Hepatocyte (in vitro differentiated cells): Measurements from ENCODE around the gene DESI1. TPM values are rescaled to one million over a fixed set of nuclear protein-coding genes. Genes with fewer than 3 reads are reported as not detected.

Experiments used
- DNase-seq: peaks from one replicate; pipeline ENCODE4 v3.0.0-alpha.2; 2016; ENCODE audit warnings: low spot score
- H2AFZ ChIP-seq: fragments of 200-600 bp; sonication (generic); 2 replicates; pipeline ENCODE4 v1.6.0; 2016; ENCODE audit warnings: antibody characterized with exemption, mild to moderate bottlenecking
- H3K27ac ChIP-seq: fragments of 200-600 bp; sonication (generic); 2 replicates; pipeline ENCODE4 v1.5.1; 2016; ENCODE audit warnings: mild to moderate bottlenecking
- H3K27me3 ChIP-seq: fragments of 200-600 bp; sonication (generic); 2 replicates; pipeline ENCODE4 v1.6.1; 2016
- H3K36me3 ChIP-seq: fragments of 200-600 bp; sonication (generic); replicated peaks from 2 replicates; pipeline ENCODE4 v1.5.1; 2016; ENCODE audit warnings: low read depth; ENCODE audit not compliant: insufficient read depth
- H3K4me1 ChIP-seq: fragments of 200-600 bp; sonication (generic); 2 replicates; pipeline ENCODE4 v1.5.1; 2016; ENCODE audit warnings: mild to moderate bottlenecking, moderate library complexity; ENCODE audit not compliant: insufficient read depth
- H3K4me2 ChIP-seq: fragments of 200-600 bp; sonication (generic); 2 replicates; pipeline ENCODE4 v1.6.0; 2016
- H3K4me3 ChIP-seq: fragments of 200-600 bp; sonication (generic); 2 replicates; pipeline ENCODE4 v1.5.1; 2016; ENCODE audit warnings: mild to moderate bottlenecking
- H3K79me2 ChIP-seq: fragments of 200-600 bp; sonication (generic); 2 replicates; pipeline ENCODE4 v1.6.0; 2017; ENCODE audit warnings: mild to moderate bottlenecking
- H3K9me2 ChIP-seq: fragments of 200-600 bp; sonication (generic); replicated peaks from 2 replicates; pipeline ENCODE4 v1.6.0; 2017; ENCODE audit warnings: mild to moderate bottlenecking; ENCODE audit not compliant: insufficient read depth
- H3K9me3 ChIP-seq: fragments of 200-600 bp; sonication (generic); 2 replicates; pipeline ENCODE4 v1.5.1; 2016; ENCODE audit warnings: low read depth, mild to moderate bottlenecking
- H4K20me1 ChIP-seq: fragments of 200-600 bp; sonication (generic); 2 replicates; pipeline ENCODE4 v1.6.0; 2016; ENCODE audit warnings: mild to moderate bottlenecking; ENCODE audit not compliant: insufficient read depth, poor library complexity, severe bottlenecking
- EZH2 ChIP-seq: fragments of 200-600 bp; sonication (generic); IDR thresholded peaks from 2 replicates; pipeline ENCODE4 v1.6.1; 2016; ENCODE audit warnings: antibody characterized with exemption, mild to moderate bottlenecking, borderline replicate concordance
- EZH2phosphoT487 ChIP-seq: fragments of 200-600 bp; sonication (generic); IDR thresholded peaks from one replicate; pipeline ENCODE4 v1.6.1; 2018; ENCODE audit warnings: antibody characterized with exemption, mild to moderate bottlenecking, low read depth, moderate library complexity; ENCODE audit not compliant: unreplicated experiment, severe bottlenecking
- WGBS: methylation state at CpG from one replicate; pipeline ENCODE4 v1.1.6; 2016; ENCODE audit warnings: low lambda C conversion rate; ENCODE audit errors: missing lambda C conversion rate; 5-methylcytosine and 5-hydroxymethylcytosine counted together
- polyA plus RNA-seq: library from polyadenylated mRNA; unstranded; fragments of >200 nt; fragmentation: Nextera tagmentation; extraction: Ambion mirVana; gene quantifications from 2 replicates; pipeline ENCODE4 v1.2.1, GENCODE V29; 2016
- small RNA-seq: library from RNA; depleted of rRNA; stranded (forward); fragments of <200 nt; gene quantifications from one replicate; pipeline ENCODE3, GENCODE V24; 2014
- total RNA-seq: library from RNA; depleted of rRNA; stranded (reverse); fragments of >200 nt; gene quantifications from 2 replicates; pipeline ENCODE4 v1.2.3, GENCODE V29; 2014
- TF ChIP-seq, protein P1 (sequence below): fragments of 200-600 bp; sonication (generic); IDR thresholded peaks from 2 replicates; pipeline ENCODE4 v1.5.1; 2016; ENCODE audit warnings: antibody characterized with exemption, mild to moderate bottlenecking; ENCODE audit not compliant: poor library complexity

The DESI1 gene
- total and polyA plus RNA-seq, 2 experiments from 2014 or later: 29.0 to 32.5 TPM

DNA sequence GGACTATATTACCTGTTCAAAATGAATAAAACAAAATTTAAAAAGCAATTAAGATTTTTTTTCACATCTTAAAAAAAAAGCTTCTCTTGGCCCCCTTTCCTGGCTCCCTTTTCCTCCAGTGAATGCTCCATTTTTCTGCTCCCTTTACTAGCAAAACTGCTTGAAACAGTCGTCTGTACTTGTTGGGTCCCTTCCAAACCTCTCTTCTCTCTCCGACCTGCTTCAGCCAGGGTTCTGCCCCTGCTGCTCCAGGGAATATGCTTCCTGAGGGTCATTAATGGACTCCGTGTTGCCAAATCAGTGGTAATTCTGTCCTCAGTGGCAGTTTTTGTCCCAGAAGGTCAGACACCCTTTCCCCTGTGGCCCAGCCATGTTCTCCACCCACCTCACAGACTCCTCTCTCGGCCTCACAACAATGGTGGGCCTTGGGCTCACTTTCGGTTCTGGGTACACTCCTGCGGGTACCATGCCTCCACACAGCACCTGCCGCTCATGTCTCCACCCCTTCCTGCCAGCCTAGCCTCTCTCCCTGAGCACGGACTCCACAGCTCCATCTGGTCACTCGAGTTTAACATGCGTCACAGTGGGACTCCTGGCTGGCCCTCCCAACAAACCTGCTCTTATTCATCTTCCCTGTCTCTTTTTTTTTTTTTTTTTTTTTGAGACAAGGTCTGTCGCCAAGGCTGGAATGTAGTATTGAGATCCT, 68.8 kb downstream of the DESI1 start:
- Histone ChIP-seq H3K79me2 (no peaks in the 10 kb centered on the region), H3K4me2 (no peak overlapping the region), H3K27ac (no peak overlapping the region), H3K9me3 (no peaks in the 10 kb centered on the region), H3K4me1 (peaks cover 2% of the 10 kb centered on the region), H3K4me3 (no peak overlapping the region), H3K9me2 (no peaks in the 10 kb centered on the region), H3K36me3 (no peaks in the 10 kb centered on the region), H3K27me3 (no peaks in the 10 kb centered on the region), H4K20me1 (no peaks in the 10 kb centered on the region), H2AFZ (no peak overlapping the region)
- DNase-seq: no peak
- TF ChIP-seq, protein P1, sequence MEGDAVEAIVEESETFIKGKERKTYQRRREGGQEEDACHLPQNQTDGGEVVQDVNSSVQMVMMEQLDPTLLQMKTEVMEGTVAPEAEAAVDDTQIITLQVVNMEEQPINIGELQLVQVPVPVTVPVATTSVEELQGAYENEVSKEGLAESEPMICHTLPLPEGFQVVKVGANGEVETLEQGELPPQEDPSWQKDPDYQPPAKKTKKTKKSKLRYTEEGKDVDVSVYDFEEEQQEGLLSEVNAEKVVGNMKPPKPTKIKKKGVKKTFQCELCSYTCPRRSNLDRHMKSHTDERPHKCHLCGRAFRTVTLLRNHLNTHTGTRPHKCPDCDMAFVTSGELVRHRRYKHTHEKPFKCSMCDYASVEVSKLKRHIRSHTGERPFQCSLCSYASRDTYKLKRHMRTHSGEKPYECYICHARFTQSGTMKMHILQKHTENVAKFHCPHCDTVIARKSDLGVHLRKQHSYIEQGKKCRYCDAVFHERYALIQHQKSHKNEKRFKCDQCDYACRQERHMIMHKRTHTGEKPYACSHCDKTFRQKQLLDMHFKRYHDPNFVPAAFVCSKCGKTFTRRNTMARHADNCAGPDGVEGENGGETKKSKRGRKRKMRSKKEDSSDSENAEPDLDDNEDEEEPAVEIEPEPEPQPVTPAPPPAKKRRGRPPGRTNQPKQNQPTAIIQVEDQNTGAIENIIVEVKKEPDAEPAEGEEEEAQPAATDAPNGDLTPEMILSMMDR: no peak
- TF ChIP-seq EZH2 (no peak), EZH2phosphoT487 (no peak)
- WGBS: 80% methylated on average over 10 of the region's 11 CpGs

DNA sequence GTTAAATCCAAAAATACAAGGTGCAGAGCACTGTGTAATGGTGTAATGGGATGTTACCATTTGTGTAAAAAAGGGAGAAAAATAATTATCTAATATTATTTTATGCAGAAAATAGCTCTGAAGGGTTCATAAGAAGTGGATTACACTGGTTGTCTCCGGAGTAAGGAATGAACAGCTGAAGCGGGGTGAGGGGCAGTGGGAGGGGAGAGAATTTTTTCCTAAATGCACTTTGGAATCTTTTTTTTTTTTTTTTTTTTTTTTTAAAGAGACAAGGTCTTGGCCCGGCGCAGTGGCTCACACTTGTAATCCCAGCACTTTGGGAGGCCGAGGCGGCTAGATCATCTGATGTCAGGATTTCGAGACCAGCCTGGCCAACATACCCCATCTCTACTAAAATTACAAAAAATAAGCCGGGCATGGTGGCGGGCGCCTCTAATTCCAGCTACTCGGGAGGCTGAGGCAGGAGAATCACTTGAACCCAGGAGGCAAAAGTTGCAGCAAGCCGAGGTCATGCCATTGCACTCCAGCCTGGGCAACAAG, 69.8 kb downstream of the DESI1 start:
- no peak for DNase-seq
- Histone ChIP-seq H3K9me3 (no peaks in the 10 kb centered on the region), H3K36me3 (no peaks in the 10 kb centered on the region), H3K79me2 (no peaks in the 10 kb centered on the region), H3K27me3 (no peaks in the 10 kb centered on the region), H3K4me2 (no peak overlapping the region), H2AFZ (no peak overlapping the region), H3K4me3 (no peak overlapping the region), H4K20me1 (no peaks in the 10 kb centered on the region), H3K4me1 (no peaks in the 10 kb centered on the region), H3K9me2 (no peaks in the 10 kb centered on the region), H3K27ac (no peak overlapping the region)
- TF ChIP-seq, protein P1: no peak
- TF ChIP-seq EZH2phosphoT487 (no peak), EZH2 (no peak)
- WGBS: 87% methylated on average over 12 of the region's 12 CpGs

DNA sequence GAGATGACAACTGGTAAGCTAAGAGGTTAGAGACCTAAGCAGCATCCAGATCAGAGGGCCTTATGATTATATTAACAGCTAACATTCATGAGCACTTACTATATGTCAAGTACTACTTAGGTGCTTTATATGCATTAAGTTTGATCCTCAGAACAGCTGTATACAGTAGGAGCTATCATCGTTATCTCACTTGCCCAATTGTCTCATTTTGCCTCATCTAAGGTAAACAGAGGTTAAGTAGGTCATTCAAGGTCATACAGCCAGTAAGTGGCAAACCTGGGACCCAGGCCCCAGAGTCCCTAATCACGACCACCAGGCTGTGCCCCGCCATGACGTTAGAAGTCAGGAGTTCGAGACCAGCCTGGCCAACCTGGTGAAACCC, 72.0 kb downstream of the DESI1 start:
- DNase-seq: no peak
- WGBS: 81% methylated on average over 5 of the region's 5 CpGs
- no peaks in the 10 kb centered on the region for H3K9me2 ChIP-seq
- H4K20me1 ChIP-seq: no peaks in the 10 kb centered on the region
- no peak overlapping the region for H2AFZ ChIP-seq
- TF ChIP-seq, protein P1: no peak
- TF ChIP-seq EZH2phosphoT487 (no peak), EZH2 (no peak)
- H3K27ac ChIP-seq: peak overlapping the region; percentile 33
- H3K4me3 ChIP-seq: no peak overlapping the region
- no peak overlapping the region for H3K4me2 ChIP-seq
- no peaks in the 10 kb centered on the region for H3K36me3 ChIP-seq
- H3K79me2 ChIP-seq: peaks cover 5% of the 10 kb centered on the region
- no peaks in the 10 kb centered on the region for H3K9me3 ChIP-seq
- no peaks in the 10 kb centered on the region for H3K27me3 ChIP-seq
- H3K4me1 ChIP-seq: peaks cover 5% of the 10 kb centered on the region

Small RNA genes lying within 50 kb of the gene (small RNA-seq; reads per million reads assigned to genes)
- not detected for gene RF00019

Other genes with a start within 250 kb of the DESI1 start
- 5.5 and 8.9 TPM in 2 replicates for gene TEF, start 239.1 kb downstream of the DESI1 start, total RNA-seq
- 5.4 and 6.6 TPM in 2 replicates for gene TEF, start 239.1 kb downstream of the DESI1 start, polyA plus RNA-seq
- 33.2 and 37.8 TPM in 2 replicates for gene TOB2, start 174.2 kb downstream of the DESI1 start, total RNA-seq
- gene TOB2, start 174.2 kb downstream of the DESI1 start, polyA plus RNA-seq: 30.8 and 38.5 TPM in 2 replicates
- 55.2 and 59.9 TPM in 2 replicates for gene PHF5A, start 152.4 kb downstream of the DESI1 start, total RNA-seq
- gene PHF5A, start 152.4 kb downstream of the DESI1 start, polyA plus RNA-seq: 16.8 and 21.9 TPM in 2 replicates
- gene ACO2, start 151.9 kb downstream of the DESI1 start, total RNA-seq: 111 and 129 TPM in 2 replicates
- 167 and 196 TPM in 2 replicates for gene ACO2, start 151.9 kb downstream of the DESI1 start, polyA plus RNA-seq
- gene POLR3H, start 76.6 kb downstream of the DESI1 start, total RNA-seq: 14.5 and 17.5 TPM in 2 replicates
- gene POLR3H, start 76.6 kb downstream of the DESI1 start, polyA plus RNA-seq: 37.4 and 41.1 TPM in 2 replicates
- gene CSDC2, start 60.0 kb downstream of the DESI1 start, total RNA-seq: 1.7 and 2.7 TPM in 2 replicates
- 5.0 and 5.4 TPM in 2 replicates for gene CSDC2, start 60.0 kb downstream of the DESI1 start, polyA plus RNA-seq
- 36.5 and 42.3 TPM in 2 replicates for gene PMM1, start 31.2 kb downstream of the DESI1 start, total RNA-seq
- 66.1 and 68.7 TPM in 2 replicates for gene PMM1, start 31.2 kb downstream of the DESI1 start, polyA plus RNA-seq
- gene XRCC6, start 252 bp upstream of the DESI1 start, total RNA-seq: 273 and 276 TPM in 2 replicates
- gene XRCC6, start 252 bp upstream of the DESI1 start, polyA plus RNA-seq: 242 and 260 TPM in 2 replicates
- gene SNU13, start 67.8 kb upstream of the DESI1 start, total RNA-seq: 119 and 144 TPM in 2 replicates
- gene SNU13, start 67.8 kb upstream of the DESI1 start, polyA plus RNA-seq: 240 and 245 TPM in 2 replicates
- not detected in 2 replicates for gene MEI1, start 78.5 kb upstream of the DESI1 start, total RNA-seq
- gene MEI1, start 78.5 kb upstream of the DESI1 start, polyA plus RNA-seq: 0.18 and 2.4 TPM in 2 replicates
- gene CCDC134, start 179.6 kb upstream of the DESI1 start, total RNA-seq: 7.2 and 9.2 TPM in 2 replicates
- 4.1 and 7.4 TPM in 2 replicates for gene CCDC134, start 179.6 kb upstream of the DESI1 start, polyA plus RNA-seq
- gene SREBF2, start 212.1 kb upstream of the DESI1 start, total RNA-seq: 109 and 114 TPM in 2 replicates
- gene SREBF2, start 212.1 kb upstream of the DESI1 start, polyA plus RNA-seq: 96.3 and 113 TPM in 2 replicates